Subcutaneous adipose tissue (tissue), 4 donors: ENCODE data around the gene SNX14. TPM values are rescaled to one million over a fixed set of nuclear protein-coding genes. Genes with fewer than 3 reads are reported as not detected.

ENCODE experiments used
- CTCF ChIP-seq: fragments of 450-650 bp; IDR thresholded peaks from one replicate; pipeline ENCODE4 v1.5.1; 2016; ENCODE audit warnings: low read depth, mild to moderate bottlenecking, control low read depth, antibody characterized with exemption, moderate library complexity
- total RNA-seq, 4 donors: library from RNA; depleted of rRNA; stranded (reverse); fragments of >200 nt; gene quantifications; one replicate each; pipeline ENCODE4 v1.1.0, GENCODE V29; 2016

Gene SNX14
- total RNA-seq, 4 donors from 2014 or later = 61.8 to 120 (median 99.1) TPM

- TF ChIP-seq CTCF = no peak
Measured at GRCh38 chr6:85561750-85562357, 31.8 kb downstream of the SNX14 start.

GRCh38 chr6:85556992-85557668 lies 36.5 kb downstream of the SNX14 start:
- TF ChIP-seq CTCF = no peak

- no peak for TF ChIP-seq CTCF
Measured at GRCh38 chr6:85552652-85553051, 41.0 kb downstream of the SNX14 start.

- no peak for TF ChIP-seq CTCF
Measured at GRCh38 chr6:85551264-85551663, 42.4 kb downstream of the SNX14 start.

GRCh38 chr6:85547719-85548118 lies 45.9 kb downstream of the SNX14 start:
- TF ChIP-seq CTCF = no peak

GRCh38 chr6:85544776-85545175 lies 48.9 kb downstream of the SNX14 start:
- TF ChIP-seq CTCF = no peak

- TF ChIP-seq CTCF = no peak
Measured at GRCh38 chr6:85537055-85537494, 56.6 kb downstream of the SNX14 start.
